GM19324 (cell line): ENCODE measurements around the gene ITGB8.

Source experiments
- ATAC-seq: cut with Tn5 transposase; IDR thresholded peaks from one replicate; pipeline ENCODE4 v1.9.1; 2021; ENCODE audit warnings: mild to moderate bottlenecking, moderate library complexity; ENCODE audit not compliant: unreplicated experiment, low FRiP score

ITGB8 gene

GRCh38 chr7:20331910-20332813 is 1.5 kb downstream of the ITGB8 start:
- ATAC-seq, result no peak

DNA sequence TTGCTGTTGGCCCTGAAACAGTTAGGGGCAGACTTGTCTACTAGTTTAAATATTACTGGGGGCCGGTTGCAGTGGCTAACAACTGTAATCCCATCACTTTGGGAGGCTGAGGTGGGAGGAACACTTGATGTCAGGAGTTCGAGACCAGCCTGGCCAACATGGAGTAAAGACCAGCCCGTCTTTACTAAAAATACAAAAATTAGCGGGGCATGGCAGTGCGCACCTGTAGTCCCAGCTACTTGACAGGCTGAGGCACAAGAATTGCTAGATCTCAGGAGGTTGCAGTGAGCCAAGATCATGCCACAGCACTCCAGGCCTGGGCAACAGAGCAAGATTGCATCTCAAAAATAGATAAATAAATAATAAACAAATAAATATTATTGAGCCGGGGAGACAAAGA is 7.6 kb downstream of the ITGB8 start:
- no peak for ATAC-seq

DNA sequence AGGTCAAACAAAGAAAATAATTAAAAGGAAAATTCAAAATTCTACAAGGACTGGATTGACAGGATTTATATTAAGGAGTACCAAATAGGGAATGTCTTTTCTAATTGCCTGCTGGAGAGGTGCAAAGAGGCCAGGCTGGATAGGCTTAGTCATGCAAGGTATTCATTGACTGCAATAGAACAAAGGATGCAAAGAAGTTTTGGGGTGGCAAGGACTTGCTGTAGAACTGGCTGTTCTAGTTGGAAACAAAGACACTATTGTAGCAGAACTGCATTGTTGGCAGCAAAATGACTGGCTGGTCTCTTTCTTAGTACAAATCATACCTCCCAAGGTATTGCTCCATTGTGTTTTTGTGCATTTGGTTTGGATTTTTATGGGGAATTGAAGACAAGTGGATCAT is 10.1 kb downstream of the ITGB8 start:
- no peak for ATAC-seq

- no peak for ATAC-seq
Observed at GRCh38 chr7:20343205-20343604, 12.5 kb downstream of the ITGB8 start.

DNA sequence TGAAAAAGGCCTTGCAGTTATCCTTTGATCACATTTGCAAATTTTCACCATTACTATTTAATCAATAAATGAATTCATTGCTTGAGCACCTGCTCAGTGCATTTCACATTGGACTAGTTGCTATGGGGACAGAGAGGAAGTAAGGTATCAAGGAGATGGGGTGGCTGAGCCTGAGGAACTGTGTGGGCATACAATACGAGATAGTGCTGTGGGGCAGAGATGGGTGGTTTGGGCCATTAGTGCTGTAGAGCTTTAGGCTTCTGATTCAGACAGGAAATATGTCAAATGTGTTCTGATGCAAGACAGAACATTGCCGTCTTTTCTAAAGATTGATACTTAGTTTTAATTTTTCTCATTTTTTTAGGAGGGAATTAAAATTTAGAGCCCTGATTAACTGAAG is 13.2 kb downstream of the ITGB8 start:
- ATAC-seq, result no peak

GRCh38 chr7:20344396-20344795 is 13.7 kb downstream of the ITGB8 start:
- no peak for ATAC-seq

- no peak for ATAC-seq
Observed at GRCh38 chr7:20346577-20346976, 15.9 kb downstream of the ITGB8 start.

GRCh38 chr7:20347680-20348079 is 17.0 kb downstream of the ITGB8 start:
- no peak for ATAC-seq

DNA sequence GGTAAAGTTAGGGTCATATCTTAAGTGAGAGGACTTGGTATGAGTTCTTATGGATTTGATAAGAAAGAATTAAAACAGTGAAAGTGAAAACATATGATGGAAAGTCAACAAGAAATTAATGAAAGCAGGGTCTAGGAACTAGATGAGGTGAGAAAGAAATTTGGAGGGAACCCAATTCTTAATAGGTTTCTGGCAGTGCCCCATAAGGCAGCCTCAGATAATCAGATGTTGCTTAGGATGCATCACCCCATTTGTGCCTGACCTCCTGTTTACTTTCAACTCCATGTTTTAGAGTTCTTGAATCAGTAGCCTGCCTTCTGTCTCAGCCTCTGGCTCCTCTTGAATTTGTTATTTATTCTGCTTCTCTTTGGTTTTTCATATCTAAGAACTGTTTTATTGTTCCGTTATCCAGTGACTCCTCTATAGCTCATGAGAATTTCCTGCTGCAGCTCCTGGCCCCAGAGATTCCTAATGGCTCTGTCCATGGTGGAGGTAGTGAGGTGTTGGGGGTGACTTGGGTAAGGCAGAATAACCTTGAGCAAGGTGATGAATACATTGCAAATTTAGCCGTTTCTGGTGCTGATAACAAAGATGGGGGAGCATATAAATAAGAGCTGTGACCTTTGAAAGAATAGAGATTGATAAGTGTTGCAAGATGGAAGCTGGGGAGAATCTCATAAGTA is 17.6 kb downstream of the ITGB8 start:
- no peak for ATAC-seq

DNA sequence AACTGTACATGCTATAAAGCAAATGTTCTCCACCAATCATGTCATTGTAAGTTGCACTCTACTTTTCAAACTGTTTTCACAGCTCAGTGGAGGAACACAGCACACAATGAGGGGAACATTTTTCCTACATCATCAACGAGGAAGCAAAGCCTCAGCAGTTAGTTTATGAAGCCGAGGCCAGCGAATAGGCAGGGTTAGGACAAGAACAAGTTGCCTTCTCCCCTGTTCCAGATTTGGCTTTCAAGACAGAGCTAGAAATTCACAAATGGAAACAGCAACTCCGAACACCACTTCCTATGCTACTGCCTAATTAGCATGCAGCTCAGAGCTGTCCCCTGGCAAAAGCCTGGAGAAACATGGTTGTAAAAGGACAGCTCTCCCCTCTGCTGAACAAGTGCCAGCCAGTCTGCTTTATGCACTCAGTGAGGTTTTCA is 19.8 kb downstream of the ITGB8 start:
- no peak for ATAC-seq

GRCh38 chr7:20350996-20351692 is 20.4 kb downstream of the ITGB8 start:
- ATAC-seq, result no peak

GRCh38 chr7:20351901-20352300 is 21.2 kb downstream of the ITGB8 start:
- no peak for ATAC-seq

GRCh38 chr7:20352573-20353306 is 22.0 kb downstream of the ITGB8 start:
- no peak for ATAC-seq

GRCh38 chr7:20354610-20355528 is 24.2 kb downstream of the ITGB8 start:
- ATAC-seq, result no peak

DNA sequence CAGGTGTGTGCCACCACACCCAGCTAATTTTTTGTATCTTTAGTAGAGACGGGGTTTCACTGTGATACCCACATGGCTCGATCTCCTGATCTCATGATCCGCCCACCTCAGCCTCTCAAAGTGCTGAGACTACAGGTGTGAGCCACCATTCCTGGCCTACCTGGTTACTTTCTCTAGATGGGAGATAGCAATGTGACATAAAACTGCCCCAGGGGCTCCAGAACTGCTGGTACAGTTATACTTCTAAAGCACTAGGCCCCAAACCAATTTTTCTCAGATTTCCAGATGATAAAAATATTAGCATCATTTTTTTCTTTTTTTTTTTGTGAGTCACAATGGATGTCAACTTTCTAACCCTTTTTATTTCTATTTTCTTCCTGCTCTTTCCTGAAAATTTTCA is 27.4 kb downstream of the ITGB8 start:
- ATAC-seq, result no peak

- ATAC-seq, result no peak
Observed at GRCh38 chr7:20358762-20359282, 28.1 kb downstream of the ITGB8 start.

- ATAC-seq, result no peak
Observed at GRCh38 chr7:20359341-20359963, 28.8 kb downstream of the ITGB8 start.

DNA sequence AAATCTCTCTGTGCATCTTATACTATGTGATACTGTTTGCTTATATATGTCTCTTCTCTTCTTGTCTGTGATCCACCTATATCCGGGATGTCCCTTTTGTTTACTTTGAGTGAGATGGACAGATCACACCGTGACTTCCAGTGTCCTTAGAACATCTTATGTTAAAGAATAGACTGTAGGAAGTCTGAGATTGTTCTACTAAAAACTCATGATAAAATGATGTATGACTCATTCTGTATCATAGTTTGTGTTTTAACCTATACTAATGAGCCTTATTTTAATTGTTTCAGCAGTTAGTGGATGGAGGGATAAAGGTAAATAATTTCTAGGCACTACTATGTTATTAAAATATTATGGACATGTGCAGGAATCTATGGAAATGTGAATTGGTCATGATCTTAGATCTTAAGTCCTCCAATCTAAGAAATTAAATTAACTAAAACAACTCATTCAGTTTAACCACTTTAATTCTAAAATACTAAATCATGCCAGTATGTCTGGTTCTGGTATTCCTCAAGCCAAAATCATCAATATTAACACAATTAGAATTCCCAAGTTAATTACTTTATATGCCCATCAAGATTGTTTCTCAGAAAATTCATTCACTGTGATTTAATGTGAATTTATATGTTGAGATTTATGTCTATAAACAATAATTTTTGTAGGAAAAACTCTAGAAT is 32.0 kb downstream of the ITGB8 start:
- no peak for ATAC-seq
